Measurements from ENCODE around the gene VPS11. TPM values are rescaled to one million over a fixed set of nuclear protein-coding genes. Genes with fewer than 3 reads are reported as not detected.

The VPS11 gene
- total RNA-seq, 1 experiment from 2014 or later: 18.6 TPM

- H4K91ac ChIP-seq (ENCODE audit: insufficient read length, low read depth, low read length): no peak overlapping the region
- H2AFZ ChIP-seq (ENCODE audit: low read length): no peak overlapping the region
- no peaks in the 10 kb centered on the region for H3K4me1 ChIP-seq (ENCODE audit: insufficient read depth, low read length)
- H3K14ac ChIP-seq (ENCODE audit: insufficient read depth, low read length): no peak overlapping the region
- H2BK120ac ChIP-seq (ENCODE audit: low read depth, low read length, poor library complexity, severe bottlenecking): no peak overlapping the region
- H4K20me1 ChIP-seq (ENCODE audit: control insufficient read depth, insufficient read depth, insufficient read length): no peaks in the 10 kb centered on the region
- Mint-ChIP-seq H3K4me1 (peaks cover 8 to 13% of the 10 kb centered on the region in 2 experiments), H3K9me3 (peaks cover 0 to 2% of the 10 kb centered on the region in 2 experiments; a peak in 3 of 5 replicates), H3K27me3 (ENCODE audit: low read depth) (no peaks in the 10 kb centered on the region), H3K4me3 (no peak overlapping the region), H3K27ac (no peak overlapping the region), H3K36me3 (ENCODE audit: insufficient read depth in 1 of 3, low read depth in 3 of 3) (peaks cover 2 to 6% (median 4%) of the 10 kb centered on the region in 3 experiments; a peak in 5 of 7 replicates)
- no peak overlapping the region for H2BK12ac ChIP-seq (ENCODE audit: insufficient read length, low read depth, low read length)
- no peak overlapping the region for H3K4ac ChIP-seq (ENCODE audit: low read depth, low read length)
- H3K9me3 ChIP-seq (ENCODE audit: control insufficient read depth, low read depth, low read length): no peaks in the 10 kb centered on the region
- H3T11ph ChIP-seq (ENCODE audit: low read length): no peak overlapping the region
- H3K18ac ChIP-seq (ENCODE audit: insufficient read length, low read depth, low read length): no peak overlapping the region
- no peaks in the 10 kb centered on the region for H3K27me3 ChIP-seq (ENCODE audit: insufficient read depth, low read length)
- peaks cover 3% of the 10 kb centered on the region for H3K23me2 ChIP-seq (ENCODE audit: insufficient read length, low read depth, low read length, poor library complexity, severe bottlenecking)
- H3K4me2 ChIP-seq (ENCODE audit: insufficient read depth, insufficient read length, low read length): no peak overlapping the region
- H3K79me1 ChIP-seq (ENCODE audit: insufficient read depth, low read depth, low read length, poor library complexity, severe bottlenecking): no peaks in the 10 kb centered on the region
- H3K9ac ChIP-seq (ENCODE audit: extremely low read depth, insufficient read length, low read length): no peak overlapping the region
- no peak overlapping the region for H3K27ac ChIP-seq (ENCODE audit: insufficient read length, low read depth, low read length)
- DNase-seq: no peak
- H2AK5ac ChIP-seq (ENCODE audit: insufficient read length, low read length): no peak overlapping the region
- H2BK15ac ChIP-seq (ENCODE audit: low read depth, low read length): no peak overlapping the region
- H2BK20ac ChIP-seq (ENCODE audit: low read depth, low read length, poor library complexity, severe bottlenecking): no peak overlapping the region
- H3K79me2 ChIP-seq (ENCODE audit: insufficient read depth, low read length): no peaks in the 10 kb centered on the region
- H4K5ac ChIP-seq (ENCODE audit: insufficient read length, low read depth, low read length): no peak overlapping the region
- H3K56ac ChIP-seq (ENCODE audit: insufficient read length, low read depth, low read length): no peak overlapping the region
- TF ChIP-seq, protein P1, sequence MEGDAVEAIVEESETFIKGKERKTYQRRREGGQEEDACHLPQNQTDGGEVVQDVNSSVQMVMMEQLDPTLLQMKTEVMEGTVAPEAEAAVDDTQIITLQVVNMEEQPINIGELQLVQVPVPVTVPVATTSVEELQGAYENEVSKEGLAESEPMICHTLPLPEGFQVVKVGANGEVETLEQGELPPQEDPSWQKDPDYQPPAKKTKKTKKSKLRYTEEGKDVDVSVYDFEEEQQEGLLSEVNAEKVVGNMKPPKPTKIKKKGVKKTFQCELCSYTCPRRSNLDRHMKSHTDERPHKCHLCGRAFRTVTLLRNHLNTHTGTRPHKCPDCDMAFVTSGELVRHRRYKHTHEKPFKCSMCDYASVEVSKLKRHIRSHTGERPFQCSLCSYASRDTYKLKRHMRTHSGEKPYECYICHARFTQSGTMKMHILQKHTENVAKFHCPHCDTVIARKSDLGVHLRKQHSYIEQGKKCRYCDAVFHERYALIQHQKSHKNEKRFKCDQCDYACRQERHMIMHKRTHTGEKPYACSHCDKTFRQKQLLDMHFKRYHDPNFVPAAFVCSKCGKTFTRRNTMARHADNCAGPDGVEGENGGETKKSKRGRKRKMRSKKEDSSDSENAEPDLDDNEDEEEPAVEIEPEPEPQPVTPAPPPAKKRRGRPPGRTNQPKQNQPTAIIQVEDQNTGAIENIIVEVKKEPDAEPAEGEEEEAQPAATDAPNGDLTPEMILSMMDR (conservative IDR thresholded peaks at IDR 0.05): no peak
- no peak overlapping the region for H3K23ac ChIP-seq (ENCODE audit: insufficient read length, low read depth, low read length)
- no peak overlapping the region for H2BK5ac ChIP-seq (ENCODE audit: insufficient read length, low read length)
- H4K8ac ChIP-seq (replicated peaks; ENCODE audit: insufficient read length, low read depth, low read length): no peak overlapping the region
- no CpG with 5 or more reads among the region's 5 CpGs for WGBS (ENCODE audit: extremely low coverage, insufficient read length, low lambda C conversion rate)
These were observed 4.8 kb upstream of the VPS11 start for GRCh38 chr11:119062779-119063178.

Data from H9 (cell line).